ENCODE measurements around the gene COX19. TPM values are rescaled to one million over a fixed set of nuclear protein-coding genes. Genes with fewer than 3 reads are reported as not detected.
"Not testable (repeated sequence)": the region's sequence is repeated elsewhere in the genome, so short reads cannot be mapped to it uniquely, and the experiment has no call there.

COX19 gene
- polyA plus RNA-seq, 1 of the 3 experiments (the other 2 are of a cell fraction): 7.6 TPM

DNA sequence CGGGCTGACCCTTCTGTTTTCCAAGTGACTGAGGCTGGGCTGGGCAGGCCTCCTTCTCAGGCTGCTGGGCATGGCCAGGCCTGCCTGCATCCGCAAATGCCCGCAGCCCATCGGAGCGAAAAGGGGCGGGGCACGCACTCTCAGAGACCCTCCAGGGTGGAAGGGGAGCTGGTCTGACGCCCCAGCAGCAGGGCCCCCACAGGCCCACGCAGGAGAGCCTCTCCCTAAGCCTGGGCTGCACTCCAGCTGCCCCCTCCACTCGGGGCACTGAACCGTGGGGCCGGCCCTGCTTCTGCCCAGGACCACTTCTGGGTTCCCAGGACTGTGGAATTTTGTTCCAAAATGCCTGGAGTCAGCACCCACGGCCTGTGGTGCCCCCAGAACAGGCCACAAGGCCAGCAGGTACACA lies 30.2 kb downstream of the COX19 start:
- Histone ChIP-seq H3F3A (replicated peaks; ENCODE audit: insufficient read depth) (peaks cover 8% of the 10 kb centered on the region), H3K4me3 (ENCODE audit: low read depth in 2 of 2, low read length in 1 of 2) (no peak overlapping the region), H3K9me2 (no peaks in the 10 kb centered on the region), H3K36me3 (replicated peaks in 1 of 2; ENCODE audit: control insufficient read depth in 1 of 2, insufficient read depth in 2 of 2, low read length in 1 of 2) (no peaks in the 10 kb centered on the region), H3K4me2 (no peak overlapping the region), H2AFZ (ENCODE audit: low read depth) (no peak overlapping the region), H3K9ac (no peak overlapping the region), H3K27ac (ENCODE audit: low read depth in 2 of 2, low read length in 1 of 2) (no peak overlapping the region), H3K4me1 (ENCODE audit: control insufficient read depth in 1 of 2, insufficient read depth in 2 of 2, low read depth in 1 of 2, low read length in 1 of 2) (no peaks in the 10 kb centered on the region), H4K20me1 (ENCODE audit: insufficient read depth) (no peaks in the 10 kb centered on the region), H3K9me3 (peaks cover 5% of the 10 kb centered on the region; the same call in 1 of the 2 replicates), H3K27me3 (ENCODE audit: insufficient read depth) (no peaks in the 10 kb centered on the region), H3K79me2 (ENCODE audit: insufficient read depth) (no peaks in the 10 kb centered on the region)
- CTCF ChIA-PET: interaction anchor here (0.8 to 1.6 kb wide), 4 partner anchors 9 to 36 kb away, joined by 3 to 7 read pairs (median 3); partner anchors contain the start of gene ADAP1
- TF ChIP-seq FOXJ3 (CRISPR knock-in tag; IDR thresholded peaks at IDR 0.05): no peak
- no peak for TF ChIP-seq MEF2A (IDR thresholded peaks at IDR 0.05; ENCODE audit: borderline replicate concordance, low read depth)
- TF ChIP-seq JUND (IDR thresholded peaks at IDR 0.05): no peak
- TF ChIP-seq TCF12 (IDR thresholded peaks at IDR 0.05): no peak
- TF ChIP-seq SIN3A (IDR thresholded peaks at IDR 0.05; ENCODE audit: borderline replicate concordance, low read depth, low read length): no peak
- TF ChIP-seq SMC3 (IDR thresholded peaks at IDR 0.05; ENCODE audit: low read depth, low read length): no peak
- TF ChIP-seq, protein P1, sequence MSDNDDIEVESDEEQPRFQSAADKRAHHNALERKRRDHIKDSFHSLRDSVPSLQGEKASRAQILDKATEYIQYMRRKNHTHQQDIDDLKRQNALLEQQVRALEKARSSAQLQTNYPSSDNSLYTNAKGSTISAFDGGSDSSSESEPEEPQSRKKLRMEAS (IDR thresholded peaks at IDR 0.05; ENCODE audit: low read depth): no peak
- TF ChIP-seq POLR2AphosphoS5 (IDR thresholded peaks at IDR 0.05; ENCODE audit: low read depth, low read length): no peak
- no peak for TF ChIP-seq EZH2phosphoT487 (IDR thresholded peaks at IDR 0.05; ENCODE audit: borderline replicate concordance, low read depth)
- no peak for DNase-seq
- POLR2A ChIA-PET: no interaction called here
- WGBS (ENCODE audit: low lambda C conversion rate): 79% methylated on average over 9 of the region's 13 CpGs

DNA sequence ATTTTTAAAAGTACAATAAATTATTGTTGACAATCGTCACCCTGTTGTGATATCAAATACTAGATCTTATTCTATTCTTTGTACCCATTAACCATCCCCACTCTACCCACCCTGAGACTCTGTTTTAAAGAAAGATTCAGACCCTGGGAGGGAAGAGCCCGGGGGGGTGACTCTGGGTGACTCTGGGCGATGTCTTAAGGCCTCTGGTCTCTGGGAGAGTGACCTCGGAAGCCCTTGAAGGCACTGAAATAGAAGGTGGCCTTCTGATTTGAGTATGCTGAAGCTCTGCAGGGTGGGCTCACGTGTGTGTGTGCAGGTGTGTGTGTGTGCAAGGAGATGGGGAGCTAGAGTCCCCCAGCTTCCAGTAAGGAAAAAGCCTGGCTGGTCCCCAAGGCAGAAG lies 30.6 kb downstream of the COX19 start:
- Histone ChIP-seq H3K9me3 (peaks cover 5% of the 10 kb centered on the region; the same call in 1 of the 2 replicates), H3F3A (replicated peaks; ENCODE audit: insufficient read depth) (peaks cover 8% of the 10 kb centered on the region), H3K36me3 (replicated peaks in 1 of 2; ENCODE audit: control insufficient read depth in 1 of 2, insufficient read depth in 2 of 2, low read length in 1 of 2) (no peaks in the 10 kb centered on the region), H2AFZ (ENCODE audit: low read depth) (no peak overlapping the region), H3K9ac (no peak overlapping the region), H3K4me2 (no peak overlapping the region), H3K27me3 (ENCODE audit: insufficient read depth) (no peaks in the 10 kb centered on the region), H3K79me2 (ENCODE audit: insufficient read depth) (no peaks in the 10 kb centered on the region), H4K20me1 (ENCODE audit: insufficient read depth) (no peaks in the 10 kb centered on the region), H3K4me1 (ENCODE audit: control insufficient read depth in 1 of 2, insufficient read depth in 2 of 2, low read depth in 1 of 2, low read length in 1 of 2) (no peaks in the 10 kb centered on the region), H3K9me2 (no peaks in the 10 kb centered on the region), H3K4me3 (ENCODE audit: low read depth in 2 of 2, low read length in 1 of 2) (no peak overlapping the region), H3K27ac (ENCODE audit: low read depth in 2 of 2, low read length in 1 of 2) (no peak overlapping the region)
- no peak for DNase-seq
- 74% methylated on average over 5 of the region's 5 CpGs for WGBS (ENCODE audit: low lambda C conversion rate)
- ChIA-PET CTCF (interaction anchor here (0.8 to 1.6 kb wide), 4 partner anchors 9 to 36 kb away, joined by 3 to 7 read pairs (median 3); partner anchors contain the start of gene ADAP1), POLR2A (no interaction called here)
- no peak for TF ChIP-seq EP300 (IDR thresholded peaks at IDR 0.05; ENCODE audit: borderline replicate concordance in 1 of 2, low read depth in 1 of 2, low read length in 1 of 2)
- TF ChIP-seq GABPA (IDR thresholded peaks at IDR 0.05; ENCODE audit: low read depth): no peak
- TF ChIP-seq, protein P2, sequence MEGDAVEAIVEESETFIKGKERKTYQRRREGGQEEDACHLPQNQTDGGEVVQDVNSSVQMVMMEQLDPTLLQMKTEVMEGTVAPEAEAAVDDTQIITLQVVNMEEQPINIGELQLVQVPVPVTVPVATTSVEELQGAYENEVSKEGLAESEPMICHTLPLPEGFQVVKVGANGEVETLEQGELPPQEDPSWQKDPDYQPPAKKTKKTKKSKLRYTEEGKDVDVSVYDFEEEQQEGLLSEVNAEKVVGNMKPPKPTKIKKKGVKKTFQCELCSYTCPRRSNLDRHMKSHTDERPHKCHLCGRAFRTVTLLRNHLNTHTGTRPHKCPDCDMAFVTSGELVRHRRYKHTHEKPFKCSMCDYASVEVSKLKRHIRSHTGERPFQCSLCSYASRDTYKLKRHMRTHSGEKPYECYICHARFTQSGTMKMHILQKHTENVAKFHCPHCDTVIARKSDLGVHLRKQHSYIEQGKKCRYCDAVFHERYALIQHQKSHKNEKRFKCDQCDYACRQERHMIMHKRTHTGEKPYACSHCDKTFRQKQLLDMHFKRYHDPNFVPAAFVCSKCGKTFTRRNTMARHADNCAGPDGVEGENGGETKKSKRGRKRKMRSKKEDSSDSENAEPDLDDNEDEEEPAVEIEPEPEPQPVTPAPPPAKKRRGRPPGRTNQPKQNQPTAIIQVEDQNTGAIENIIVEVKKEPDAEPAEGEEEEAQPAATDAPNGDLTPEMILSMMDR (IDR thresholded peaks at IDR 0.05): no peak
- no peak for TF ChIP-seq MXI1 (IDR thresholded peaks at IDR 0.05; ENCODE audit: low read depth, low read length)
- TF ChIP-seq RFX5 (IDR thresholded peaks at IDR 0.05; ENCODE audit: low read length): no peak

GRCh38 chr7:943793-944192 lies 31.6 kb downstream of the COX19 start:
- H3K79me2 ChIP-seq (ENCODE audit: insufficient read depth); H3K27ac ChIP-seq (ENCODE audit: low read depth in 2 of 2, low read length in 1 of 2); H3K9me2 ChIP-seq; H3K27me3 ChIP-seq (ENCODE audit: insufficient read depth); H3F3A ChIP-seq (replicated peaks; ENCODE audit: insufficient read depth); H3K4me3 ChIP-seq (ENCODE audit: low read depth in 2 of 2, low read length in 1 of 2); H3K36me3 ChIP-seq (replicated peaks in 1 of 2; ENCODE audit: control insufficient read depth in 1 of 2, insufficient read depth in 2 of 2, low read length in 1 of 2); H4K20me1 ChIP-seq (ENCODE audit: insufficient read depth); H3K9me3 ChIP-seq; H2AFZ ChIP-seq (ENCODE audit: low read depth); H3K4me1 ChIP-seq (ENCODE audit: control insufficient read depth in 1 of 2, insufficient read depth in 2 of 2, low read depth in 1 of 2, low read length in 1 of 2); DNase-seq; H3K4me2 ChIP-seq; H3K9ac ChIP-seq; POLR2A ChIA-PET: not testable (repeated sequence)
- CTCF ChIA-PET: interaction anchor here (1.3 kb wide), 1 partner anchor 35 kb away, joined by 3 read pairs; no protein-coding TSS in a partner anchor
- 61% methylated on average over 4 of the region's 4 CpGs for WGBS (ENCODE audit: low lambda C conversion rate)
